ENCODE results near the gene ARL6IP5. TPM values are rescaled to one million over a fixed set of nuclear protein-coding genes. Genes with fewer than 3 reads are reported as not detected.

Gene ARL6IP5, protein sequence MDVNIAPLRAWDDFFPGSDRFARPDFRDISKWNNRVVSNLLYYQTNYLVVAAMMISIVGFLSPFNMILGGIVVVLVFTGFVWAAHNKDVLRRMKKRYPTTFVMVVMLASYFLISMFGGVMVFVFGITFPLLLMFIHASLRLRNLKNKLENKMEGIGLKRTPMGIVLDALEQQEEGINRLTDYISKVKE
- 77.0 to 101 TPM (median 79.6 TPM) in 5 replicates for total RNA-seq (2022; extraction: Qiagen RNA extraction)

DNA sequence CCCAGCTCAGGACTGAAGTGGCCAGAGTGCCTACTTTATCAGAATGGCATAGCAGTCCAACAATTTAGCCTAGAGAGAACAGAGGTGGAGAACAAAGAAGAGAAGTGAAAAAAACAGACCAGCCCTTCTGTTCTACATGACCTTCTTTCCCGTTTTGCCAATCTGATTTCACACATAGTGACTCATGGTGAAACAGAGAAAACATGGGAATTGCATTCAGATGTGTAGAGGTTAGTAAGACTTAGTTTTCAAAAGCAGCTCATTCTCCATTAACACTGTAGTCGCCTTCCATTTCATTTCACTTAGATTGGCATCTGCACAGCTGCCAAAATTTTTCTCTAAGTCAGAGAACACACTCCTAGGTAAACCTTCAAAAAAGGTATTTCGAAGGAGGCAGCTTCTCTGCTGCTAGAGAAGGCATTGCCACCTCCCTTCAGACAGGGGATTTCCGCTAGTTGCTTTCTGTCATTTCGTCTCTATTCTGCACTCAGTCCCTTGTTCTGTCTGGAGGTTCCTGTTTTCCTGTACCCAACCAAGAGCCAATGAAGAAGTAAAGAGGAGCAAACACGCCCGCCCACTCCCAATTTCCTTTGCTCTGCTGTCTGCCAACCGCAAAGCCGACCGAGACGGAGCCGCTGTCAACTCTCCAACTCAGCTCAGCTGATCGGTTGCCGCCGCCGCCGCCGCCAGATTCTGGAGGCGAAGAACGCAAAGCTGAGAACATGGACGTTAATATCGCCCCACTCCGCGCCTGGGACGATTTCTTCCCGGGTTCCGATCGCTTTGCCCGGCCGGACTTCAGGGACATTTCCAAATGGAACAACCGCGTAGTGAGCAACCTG is at the start of gene ARL6IP5:
ARL6IP5 (plus strand) TSS at position 612 of the 842 bp plus-strand sequence; CDS start at position 723, 111 bp downstream.

DNA sequence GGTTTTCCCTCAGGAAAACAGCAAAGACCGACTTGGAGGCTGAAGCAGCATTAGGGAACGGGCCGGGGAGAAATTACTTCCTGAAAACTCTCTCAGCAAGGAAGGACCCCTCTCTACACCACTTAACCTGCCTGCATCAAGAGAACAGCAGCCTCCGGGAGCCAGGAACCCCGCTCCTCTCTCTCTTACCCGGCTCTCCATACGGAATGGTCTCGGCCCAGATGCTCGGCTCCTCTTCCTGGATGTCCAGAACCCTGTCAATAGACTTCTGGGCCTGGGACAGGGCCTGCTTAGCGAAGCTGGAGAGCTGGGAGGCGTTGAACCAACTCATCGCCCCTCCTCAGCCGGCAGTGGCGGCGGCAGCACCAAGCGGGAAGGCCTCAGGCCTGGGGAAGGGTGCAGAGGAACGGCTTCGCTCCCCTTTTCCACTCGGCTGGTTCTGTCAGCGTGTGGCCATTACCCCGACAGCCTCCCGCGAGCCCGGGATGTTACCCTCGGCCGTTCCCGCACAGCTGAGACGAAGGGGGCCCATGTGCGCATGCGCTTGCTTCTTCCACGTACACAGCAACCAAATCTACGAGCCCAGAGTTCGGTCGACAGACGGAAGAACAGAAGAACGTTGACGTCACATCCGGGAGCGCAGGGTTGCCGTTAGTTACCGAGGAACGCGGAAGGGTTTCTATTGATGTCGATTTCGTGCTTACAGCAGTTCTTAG is 32.8 kb upstream of the ARL6IP5 start, which contains the start of gene TMF1:
TMF1 (minus strand) TSS at position 578 of the 716 bp plus-strand sequence; CDS start at position 331, 247 bp downstream.

DNA sequence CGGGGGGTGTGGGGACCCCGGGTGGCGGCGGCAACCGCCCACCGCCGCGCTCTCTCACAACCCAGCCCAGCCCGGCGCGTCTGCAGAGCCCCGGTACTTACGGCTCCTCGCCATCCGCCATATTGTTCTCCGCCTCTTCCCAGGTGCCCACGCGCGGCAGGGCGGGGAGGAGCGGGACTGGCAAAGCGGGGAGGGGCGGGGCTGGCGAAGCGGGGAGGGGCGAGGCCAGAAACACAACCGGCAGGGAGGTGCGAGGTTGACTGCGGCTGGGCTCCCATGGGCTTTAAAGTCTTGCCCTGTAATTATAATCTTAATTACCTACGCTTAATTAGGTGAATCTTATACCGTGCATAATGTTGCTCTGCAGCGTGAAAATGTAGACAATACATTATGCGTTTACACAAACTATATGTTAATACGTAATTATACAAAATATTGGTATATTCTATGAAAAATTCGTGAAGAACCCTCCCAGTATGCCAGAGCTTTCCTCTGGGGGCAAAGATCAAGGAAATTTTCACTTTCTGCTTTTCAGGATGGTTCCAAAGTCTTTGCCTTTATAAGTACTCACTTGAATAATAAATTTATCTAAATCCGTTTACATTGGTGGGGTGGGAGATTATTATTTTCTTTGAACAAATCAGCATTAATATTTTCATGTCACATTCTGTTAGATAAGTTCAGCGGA is 4.4 kb upstream of the ARL6IP5 start, which contains the start of gene UBA3:
UBA3 (minus strand) TSS at position 133 of the 688 bp plus-strand sequence; CDS start at position 121, 12 bp downstream.

DNA sequence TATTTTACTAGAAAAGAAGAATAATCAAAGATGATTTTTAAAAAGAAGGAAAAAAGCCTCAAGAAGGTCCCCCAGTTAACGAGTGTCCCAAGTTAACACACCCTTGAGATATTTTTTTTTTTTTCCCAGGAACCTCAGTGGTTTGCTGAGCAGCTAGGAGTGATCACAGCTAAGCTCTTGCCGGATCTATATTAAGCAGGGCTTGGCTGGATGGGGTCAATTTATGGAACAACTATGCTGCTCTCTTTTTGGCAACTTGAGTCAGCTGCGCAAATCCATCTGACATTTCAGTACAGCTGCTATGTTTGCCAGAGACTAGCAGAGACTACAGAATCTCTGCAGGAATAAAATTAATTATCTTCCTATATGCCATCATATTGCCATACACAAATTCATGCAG is 37.7 kb downstream of the ARL6IP5 start, which contains the start of gene LMOD3:
LMOD3 (minus strand) TSS at position 193 of the 400 bp plus-strand sequence. CDS start 209 bp downstream, outside the sequence.

Other genes with a start within 250 kb of the ARL6IP5 start
- not detected in 5 replicates for gene TAFA4, start 152.4 kb upstream of the ARL6IP5 start, total RNA-seq (2022; extraction: Qiagen RNA extraction)
- gene EOGT, start 71.3 kb upstream of the ARL6IP5 start, total RNA-seq (2022; extraction: Qiagen RNA extraction), result 8.4 to 14.1 TPM (median 10.1 TPM) in 5 replicates
- 10.5 to 17.3 TPM (median 13.3 TPM) in 5 replicates for gene TMF1, start 32.6 kb upstream of the ARL6IP5 start, total RNA-seq (2022; extraction: Qiagen RNA extraction)
- 20.3 to 27.0 TPM (median 23.9 TPM) in 5 replicates for gene UBA3, start 4.6 kb upstream of the ARL6IP5 start, total RNA-seq (2022; extraction: Qiagen RNA extraction)
- not detected in 5 replicates for gene LMOD3, start 37.7 kb downstream of the ARL6IP5 start, total RNA-seq (2022; extraction: Qiagen RNA extraction)